CD4-positive, alpha-beta memory T cell (primary cell): ENCODE measurements around the gene TBC1D5. TPM values are rescaled to one million over a fixed set of nuclear protein-coding genes. Genes with fewer than 3 reads are reported as not detected.
"Not testable (repeated sequence)": the region's sequence is repeated elsewhere in the genome, so short reads cannot be mapped to it uniquely, and the experiment has no call there.

Source experiments
- CTCF ChIA-PET: fragments of 350-600 bp; sonication (Branson Sonifier 250); formaldehyde crosslinking; loops from one replicate; lab custom pipeline; 2021; ENCODE audit warnings: inconsistent platforms; ENCODE audit not compliant: partially characterized antibody; lab: Charles Lee
- POLR2A ChIA-PET: fragments of 350-600 bp; sonication (Branson Sonifier 250); formaldehyde crosslinking; loops from one replicate; lab custom pipeline; 2021; ENCODE audit not compliant: partially characterized antibody; lab: Charles Lee
- DNase-seq, 5 donors: peaks; one replicate each; pipeline versions ENCODE4 v3.0.0 to v3.0.0-alpha.2; 2020 to 2022; ENCODE audit warnings: mixed read lengths in 1 of 5
- H3K27ac ChIP-seq: one replicate; pipeline ENCODE4 v1.7.0; 2013; ENCODE audit warnings: low read depth, low read length
- H3K27me3 ChIP-seq: 2 replicates; pipeline ENCODE4 v1.7.0; 2013; ENCODE audit warnings: mild to moderate bottlenecking, low read length, moderate library complexity; ENCODE audit not compliant: insufficient read depth
- H3K36me3 ChIP-seq: 2 replicates; pipeline ENCODE4 v1.7.0; 2013; ENCODE audit warnings: mild to moderate bottlenecking, low read length, moderate library complexity; ENCODE audit not compliant: insufficient read depth
- H3K4me1 ChIP-seq: 2 replicates; pipeline ENCODE4 v1.7.0; 2013; ENCODE audit warnings: mild to moderate bottlenecking, low read length, moderate library complexity; ENCODE audit not compliant: insufficient read depth
- H3K4me3 ChIP-seq, 2 donors: one replicate each; pipeline ENCODE4 v1.7.0; 2013; ENCODE audit warnings: low read length in 2 of 2, mild to moderate bottlenecking in 1 of 2
- H3K9me3 ChIP-seq, 2 donors: one replicate each; pipeline ENCODE4 v1.7.0; 2013; ENCODE audit warnings: low read length in 2 of 2, control low read depth in 1 of 2; ENCODE audit not compliant: control insufficient read depth in 1 of 2
- H3K27ac Mint-ChIP-seq, 7 donors: one replicate each; pipeline ENCODE4 v1.8.0; 2020 to 2021; ENCODE audit warnings: mixed read lengths in 7 of 7, mild to moderate bottlenecking in 6 of 7, inconsistent platforms in 3 of 7, moderate library complexity in 3 of 7
- H3K27me3 Mint-ChIP-seq, 2 donors: one replicate each; pipeline ENCODE4 v1.8.0; 2020 to 2021; ENCODE audit warnings: mixed read lengths in 2 of 2
- H3K36me3 Mint-ChIP-seq, 2 donors: one replicate each; pipeline ENCODE4 v1.8.0; 2020 to 2021; ENCODE audit warnings: mixed read lengths in 2 of 2, inconsistent platforms in 1 of 2, mild to moderate bottlenecking in 1 of 2
- H3K4me1 Mint-ChIP-seq, 4 donors: one replicate each; pipeline ENCODE4 v1.8.0; 2020 to 2021; ENCODE audit warnings: mixed read lengths in 4 of 4, mild to moderate bottlenecking in 1 of 4
- H3K4me3 Mint-ChIP-seq, 8 donors: one replicate each; pipeline ENCODE4 v1.8.0; 2020 to 2021; ENCODE audit warnings: mixed read lengths in 8 of 8, mild to moderate bottlenecking in 7 of 8, moderate library complexity in 6 of 8, inconsistent platforms in 3 of 8
- H3K9me3 Mint-ChIP-seq, 8 donors: one replicate each; pipeline ENCODE4 v1.8.0; 2020 to 2021; ENCODE audit warnings: mixed read lengths in 8 of 8, mild to moderate bottlenecking in 5 of 8, inconsistent platforms in 3 of 8, moderate library complexity in 1 of 8
- intact Hi-C: fragments of 100-400 bp; cut with micrococcal nuclease; formaldehyde crosslinking; loops from one replicate; pipeline ENCODE4 v1.15.1; 2023
- polyA plus RNA-seq, 2 donors: library from polyadenylated mRNA; unstranded; fragments of 300-500 nt; fragmentation: Illumina TruSeq; gene quantifications; one replicate each; pipeline ENCODE4 v1.2.3, GENCODE V29; 2021
- total RNA-seq, 2 experiments: library from RNA; stranded (reverse); gene quantifications; one replicate each; pipeline ENCODE4 v1.2.3, GENCODE V29; 2021

TBC1D5 gene
- total and polyA plus RNA-seq, 4 experiments from 2014 or later, result 21.2 to 52.2 (median 43.3) TPM

- H3K27ac Mint-ChIP-seq, result peak overlapping the region in 4 of 7 donors; percentile 4 to 70 (median 30)
- H3K4me3 ChIP-seq, H3K27me3 Mint-ChIP-seq, H3K4me1 ChIP-seq, H3K9me3 ChIP-seq, H3K36me3 ChIP-seq, DNase-seq, H3K27me3 ChIP-seq, H3K27ac ChIP-seq: not testable (repeated sequence)
- ChIA-PET POLR2A (interaction anchor here (1.0 to 2.0 kb wide), 2 partner anchors 49 to 147 kb away, joined by 3 to 20 read pairs; partner anchors contain the start of gene TBC1D5), CTCF (interaction anchor here (0.9 to 2.0 kb wide), 10 partner anchors 8 to 149 kb away, joined by 3 to 19 read pairs (median 6); no protein-coding TSS in a partner anchor)
- H3K36me3 Mint-ChIP-seq, result peaks cover 16 to 38% of the 10 kb centered on the region in 2 donors
- H3K4me3 Mint-ChIP-seq, result peak overlapping the region in 7 of 8 donors; percentile 35 to 77 (median 69)
- H3K4me1 Mint-ChIP-seq, result peaks cover 19 to 43% (median 32%) of the 10 kb centered on the region in 4 donors
- H3K9me3 Mint-ChIP-seq, result peaks cover 0 to 27% (median 6%) of the 10 kb centered on the region in 8 donors
- intact Hi-C loops, result loop anchor here (2.0 kb wide), 1 partner anchor 49 kb away; the partner anchor contains the start of gene TBC1D5
Observed at GRCh38 chr3:17693670-17693999, 48.8 kb downstream of the TBC1D5 start.

- not testable (repeated sequence) for H3K4me3 ChIP-seq, H3K27me3 Mint-ChIP-seq, H3K27me3 ChIP-seq, H3K9me3 ChIP-seq, H3K36me3 ChIP-seq, H3K4me1 ChIP-seq, H3K27ac ChIP-seq
- POLR2A ChIA-PET, result interaction anchor here (1.0 to 2.0 kb wide), 2 partner anchors 49 to 148 kb away, joined by 3 to 20 read pairs; partner anchors contain the start of gene TBC1D5
- peak overlapping the region in 5 of 7 donors; percentile 27 to 75 (median 70) for H3K27ac Mint-ChIP-seq
- peak; percentile 54 to 65 (median 60) for DNase-seq
- peak overlapping the region; percentile 35 to 77 (median 69) for H3K4me3 Mint-ChIP-seq
- intact Hi-C loops, result loop anchor here (2.0 kb wide), 1 partner anchor 50 kb away; the partner anchor contains the start of gene TBC1D5
- peaks cover 0 to 27% (median 6%) of the 10 kb centered on the region in 8 donors for H3K9me3 Mint-ChIP-seq
- CTCF ChIA-PET, result interaction anchor here (0.9 to 2.0 kb wide), 10 partner anchors 9 to 150 kb away, joined by 3 to 19 read pairs (median 6); no protein-coding TSS in a partner anchor
- peaks cover 19 to 43% (median 32%) of the 10 kb centered on the region in 4 donors for H3K4me1 Mint-ChIP-seq
- peaks cover 16 to 38% of the 10 kb centered on the region in 2 donors for H3K36me3 Mint-ChIP-seq
Observed at GRCh38 chr3:17692846-17693669, 49.4 kb downstream of the TBC1D5 start.

GRCh38 chr3:17687566-17687965 is 54.9 kb downstream of the TBC1D5 start:
- H3K9me3 Mint-ChIP-seq, result no peaks in the 10 kb centered on the region
- peak overlapping the region in 1 of 7 donors; percentile 4 for H3K27ac Mint-ChIP-seq
- H3K36me3 Mint-ChIP-seq, result peaks cover 2 to 5% of the 10 kb centered on the region in 2 donors
- intact Hi-C loops, result no loop called here
- ChIA-PET POLR2A (interaction anchor here (0.7 to 1.0 kb wide), 2 partner anchors 54 to 154 kb away, joined by 3 to 4 read pairs; partner anchors contain the start of gene TBC1D5), CTCF (interaction anchor here (0.8 to 1.9 kb wide), 2 partner anchors 43 to 153 kb away, joined by 3 to 4 read pairs; no protein-coding TSS in a partner anchor)
- Histone ChIP-seq H3K36me3 (no peaks in the 10 kb centered on the region), H3K4me1 (no peaks in the 10 kb centered on the region), H3K9me3 (no peaks in the 10 kb centered on the region), H3K4me3 (no peak overlapping the region), H3K27ac (no peak overlapping the region), H3K27me3 (no peaks in the 10 kb centered on the region)
- no peak overlapping the region for H3K4me3 Mint-ChIP-seq
- H3K4me1 Mint-ChIP-seq, result peaks cover 4 to 11% (median 7%) of the 10 kb centered on the region in 4 donors
- no peak for DNase-seq
- H3K27me3 Mint-ChIP-seq, result no peaks in the 10 kb centered on the region

GRCh38 chr3:17686613-17687012 is 55.8 kb downstream of the TBC1D5 start:
- ChIA-PET POLR2A (no interaction called here), CTCF (no interaction called here)
- intact Hi-C loops, result no loop called here
- Mint-ChIP-seq H3K27ac (no peak overlapping the region), H3K36me3 (peaks cover 0 to 5% of the 10 kb centered on the region in 2 donors), H3K4me3 (no peak overlapping the region), H3K9me3 (no peaks in the 10 kb centered on the region), H3K4me1 (peaks cover 4 to 13% (median 8%) of the 10 kb centered on the region in 4 donors), H3K27me3 (no peaks in the 10 kb centered on the region)
- Histone ChIP-seq H3K36me3 (no peaks in the 10 kb centered on the region), H3K27me3 (no peaks in the 10 kb centered on the region), H3K27ac (no peak overlapping the region), H3K4me1 (no peaks in the 10 kb centered on the region), H3K4me3 (no peak overlapping the region), H3K9me3 (no peaks in the 10 kb centered on the region)
- no peak for DNase-seq

GRCh38 chr3:17683542-17684207 is 58.8 kb downstream of the TBC1D5 start:
- Mint-ChIP-seq H3K27me3 (no peaks in the 10 kb centered on the region), H3K4me1 (peaks cover 0 to 12% (median 7%) of the 10 kb centered on the region in 4 donors), H3K27ac (no peak overlapping the region), H3K36me3 (no peaks in the 10 kb centered on the region), H3K4me3 (no peak overlapping the region), H3K9me3 (no peaks in the 10 kb centered on the region)
- Histone ChIP-seq H3K4me1 (no peaks in the 10 kb centered on the region), H3K36me3 (no peaks in the 10 kb centered on the region), H3K27me3 (no peaks in the 10 kb centered on the region), H3K4me3 (no peak overlapping the region), H3K27ac (no peak overlapping the region), H3K9me3 (no peaks in the 10 kb centered on the region)
- POLR2A ChIA-PET, result no interaction called here
- intact Hi-C loops, result no loop called here
- DNase-seq, result no peak
- CTCF ChIA-PET, result interaction anchor here (1.1 kb wide), 2 partner anchors 10 to 59 kb away, joined by 3 to 5 read pairs; partner anchors contain the start of gene TBC1D5

- no peaks in the 10 kb centered on the region for H3K9me3 ChIP-seq
- no peaks in the 10 kb centered on the region for H3K27me3 ChIP-seq
- H3K36me3 ChIP-seq, result no peaks in the 10 kb centered on the region
- Mint-ChIP-seq H3K36me3 (no peaks in the 10 kb centered on the region), H3K27me3 (no peaks in the 10 kb centered on the region), H3K27ac (no peak overlapping the region), H3K9me3 (no peaks in the 10 kb centered on the region), H3K4me3 (no peak overlapping the region), H3K4me1 (peaks cover 0 to 8% (median 3%) of the 10 kb centered on the region in 4 donors)
- ChIA-PET POLR2A (no interaction called here), CTCF (no interaction called here)
- no peaks in the 10 kb centered on the region for H3K4me1 ChIP-seq
- no peak overlapping the region for H3K4me3 ChIP-seq
- H3K27ac ChIP-seq, result no peak overlapping the region
- no peak for DNase-seq
- intact Hi-C loops, result no loop called here
Observed at GRCh38 chr3:17680530-17680929, 61.9 kb downstream of the TBC1D5 start.
